Measurements from ENCODE around the gene RAB8B.

- TF ChIP-seq CTCF (conservative IDR thresholded peaks at IDR 0.05; ENCODE audit: low read depth, low read length) (no peak), EZH2 (IDR thresholded peaks at IDR 0.05; ENCODE audit: low read length, unreplicated experiment) (no peak), EZH2phosphoT487 (IDR thresholded peaks at IDR 0.05; ENCODE audit: borderline replicate concordance, low read length) (no peak)
These were observed 749 bp downstream of the RAB8B start for GRCh38 chr15:63189941-63190768.
